Nucleus accumbens (tissue), 56 donors: ENCODE measurements around the gene E2F7.
"Not testable (repeated sequence)": the region's sequence is repeated elsewhere in the genome, so short reads cannot be mapped to it uniquely, and the experiment has no call there.

Source experiments
- DNase-seq, 56 donors: peaks; one replicate each; lab custom pipeline; 2025; lab: John Stamatoyannopoulos, UW

The E2F7 gene

DNA sequence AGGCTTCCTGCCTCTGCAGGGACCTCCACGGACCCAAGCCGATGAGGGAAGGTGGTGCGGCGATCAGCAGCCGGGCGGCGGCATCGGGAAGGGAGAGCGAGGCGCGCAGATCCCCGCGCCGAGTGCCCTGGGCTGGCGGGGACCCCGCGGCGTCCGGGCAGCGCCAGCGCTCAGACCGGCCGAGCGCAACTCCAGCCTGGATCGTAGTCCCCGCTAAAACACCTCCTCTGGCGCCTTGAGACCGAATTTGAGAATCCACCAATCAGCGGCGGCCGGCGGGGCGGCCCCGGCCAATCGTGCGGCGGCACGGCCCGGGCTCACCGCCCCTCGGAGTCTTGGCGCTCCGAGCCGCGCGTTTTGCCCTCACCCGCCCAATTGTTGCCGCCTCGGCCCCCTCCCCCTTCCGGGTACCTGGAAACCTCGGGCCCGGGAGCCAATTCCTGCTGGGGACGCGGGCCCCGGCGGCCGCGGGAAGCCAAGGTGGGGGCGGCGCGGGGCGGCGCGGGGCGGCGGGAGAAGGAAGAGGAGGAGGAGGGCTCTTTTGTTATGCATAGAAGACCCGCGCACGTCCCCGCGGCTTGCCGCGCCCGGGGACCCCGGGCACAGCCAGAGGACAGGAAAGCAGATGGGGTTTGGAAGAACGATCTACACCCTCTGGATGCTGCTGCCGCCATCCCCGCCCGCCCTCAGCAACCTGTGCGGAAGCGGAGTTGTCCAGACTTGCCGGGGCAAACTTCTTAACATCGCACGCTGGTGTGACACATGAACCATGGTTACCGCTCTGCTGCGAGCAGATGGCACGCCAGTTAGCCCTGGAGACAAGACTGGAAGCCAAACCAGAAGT lies at the start of gene E2F7:
Gene E2F7, minus strand, starts transcription at position 209 of the 844 bp plus-strand sequence. CDS start 934 bp downstream, outside the sequence.
- DNase-seq: peak in 54 of 56 donors; percentile 16 to 88 (median 64)

DNA sequence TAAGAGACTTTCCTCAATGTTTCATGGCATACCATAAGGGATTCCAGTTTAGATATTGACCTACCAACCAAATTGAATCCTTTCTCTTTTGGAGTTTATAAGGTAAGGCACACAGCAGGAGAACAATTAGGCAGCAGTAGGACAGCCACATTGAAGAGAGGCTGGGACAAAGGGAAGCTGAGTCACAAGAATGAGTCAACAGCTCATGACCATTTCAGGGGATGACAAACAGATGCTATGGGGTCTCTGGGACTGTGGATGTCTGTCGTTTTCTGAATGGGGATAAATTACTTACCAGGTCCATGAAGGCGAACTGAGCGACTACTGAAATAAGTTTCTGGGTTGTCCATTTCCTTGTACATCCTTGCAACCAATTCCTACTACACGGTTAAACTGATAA lies 48.6 kb upstream of the E2F7 start:
- DNase-seq: no peak

DNA sequence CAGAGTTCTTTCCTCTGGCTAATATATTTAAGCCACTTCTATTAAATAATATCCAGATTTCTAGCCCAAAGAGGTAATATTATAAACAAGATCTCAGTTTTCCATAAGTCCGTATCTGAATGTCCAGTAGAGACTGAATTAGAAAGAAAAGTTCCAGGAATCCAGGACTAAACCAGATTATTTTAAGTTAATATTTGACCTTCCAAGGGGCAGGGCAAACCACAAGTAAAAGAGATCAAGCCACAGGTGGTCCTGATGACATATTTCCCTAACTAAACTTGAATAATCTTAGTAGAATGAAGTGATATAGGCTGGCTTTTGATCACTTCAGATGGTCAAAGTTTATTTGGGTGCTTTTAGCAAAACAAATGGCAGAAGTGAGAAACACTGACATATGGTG lies 43.3 kb upstream of the E2F7 start:
- no peak for DNase-seq

GRCh38 chr12:77107121-77107520 lies 41.8 kb upstream of the E2F7 start:
- no peak for DNase-seq

DNA sequence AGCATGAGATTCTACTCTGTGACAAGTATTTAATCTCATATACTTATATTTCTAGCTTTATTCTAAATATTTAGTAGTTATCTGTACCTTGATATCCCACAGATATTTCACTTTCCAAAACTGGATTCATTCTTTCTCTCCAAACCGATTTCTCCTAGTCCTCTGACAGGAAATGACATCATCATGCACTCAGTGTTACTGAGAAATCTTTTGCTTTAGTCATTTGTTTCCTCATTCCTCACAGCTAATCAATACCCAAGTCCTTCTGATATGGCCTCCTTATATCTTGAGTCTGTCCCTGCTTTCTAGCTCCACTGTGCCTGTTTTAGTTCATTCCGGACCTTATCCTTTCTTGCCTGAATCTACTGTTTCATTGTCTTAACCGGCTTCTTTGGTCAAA lies 39.4 kb upstream of the E2F7 start:
- DNase-seq: no peak

- no peak for DNase-seq
Measured at GRCh38 chr12:77104286-77104685, 38.9 kb upstream of the E2F7 start.

- DNase-seq: no peak
Measured at GRCh38 chr12:77102691-77103090, 37.3 kb upstream of the E2F7 start.

DNA sequence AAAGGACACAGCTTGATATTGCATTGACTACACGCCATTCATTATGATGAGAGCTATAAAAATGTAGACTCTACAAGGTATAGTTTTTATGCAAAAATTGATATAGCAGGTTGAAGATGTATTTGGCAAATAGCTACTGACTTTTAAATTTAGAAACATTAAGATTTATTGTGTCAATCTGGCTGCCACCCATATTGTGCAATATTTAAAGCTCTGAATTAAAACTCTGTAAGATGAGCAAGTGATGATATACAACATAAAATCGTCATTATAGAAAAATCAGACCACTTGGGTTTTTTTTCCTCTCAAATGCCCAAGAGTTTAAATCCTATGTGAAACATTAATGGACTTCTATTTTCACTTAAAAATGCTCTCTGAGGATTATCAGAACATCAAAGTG lies 36.8 kb upstream of the E2F7 start:
- DNase-seq: no peak

GRCh38 chr12:77099799-77100198 lies 34.4 kb upstream of the E2F7 start:
- no peak for DNase-seq

- DNase-seq: no peak
Measured at GRCh38 chr12:77097846-77098245, 32.5 kb upstream of the E2F7 start.

- not testable (repeated sequence) for DNase-seq
Measured at GRCh38 chr12:77092227-77092626, 26.9 kb upstream of the E2F7 start.

GRCh38 chr12:77089686-77090220 lies 24.4 kb upstream of the E2F7 start:
- no peak for DNase-seq

GRCh38 chr12:77087427-77087826 lies 22.1 kb upstream of the E2F7 start:
- DNase-seq: peak in 4 of 56 donors; percentile 0 to 14 (median 4)

DNA sequence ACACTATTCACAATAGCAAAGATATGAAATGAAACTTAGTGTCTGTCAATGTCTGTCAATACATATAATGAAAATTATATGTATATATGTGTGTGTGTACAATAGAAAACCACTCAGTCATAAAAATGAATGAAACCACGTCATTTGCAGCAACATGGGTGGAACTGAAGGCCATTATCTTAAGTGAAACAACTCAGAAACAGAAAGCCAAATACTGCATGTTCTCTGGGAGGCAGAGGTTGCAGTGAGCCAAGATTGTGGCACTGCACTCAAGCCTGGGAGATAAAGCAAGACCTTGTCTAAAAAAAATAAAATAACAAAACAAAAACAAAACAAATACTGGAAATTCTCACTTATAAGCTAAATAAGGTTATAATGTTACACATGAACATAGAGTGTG lies 16.7 kb upstream of the E2F7 start:
- DNase-seq: no peak

DNA sequence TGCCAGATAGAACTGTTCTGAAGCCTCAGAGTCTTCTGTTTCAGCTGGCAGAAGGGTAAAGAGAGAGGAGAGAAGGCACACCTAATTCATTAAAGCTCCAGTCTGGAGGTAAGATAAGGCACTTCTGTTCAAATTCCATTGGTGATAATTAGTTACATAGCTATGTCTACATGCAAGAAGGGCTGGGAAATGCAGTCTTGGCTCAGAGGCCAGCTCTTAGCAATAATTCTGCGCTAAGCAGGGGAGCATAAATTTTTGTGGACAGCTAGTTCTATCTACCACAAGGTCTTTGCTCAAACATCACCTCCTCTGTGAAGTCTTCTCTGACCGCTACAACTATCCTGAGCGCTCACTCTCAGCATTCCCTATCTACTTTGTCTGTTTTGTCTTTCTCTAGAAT lies 14.3 kb upstream of the E2F7 start:
- no peak for DNase-seq

DNA sequence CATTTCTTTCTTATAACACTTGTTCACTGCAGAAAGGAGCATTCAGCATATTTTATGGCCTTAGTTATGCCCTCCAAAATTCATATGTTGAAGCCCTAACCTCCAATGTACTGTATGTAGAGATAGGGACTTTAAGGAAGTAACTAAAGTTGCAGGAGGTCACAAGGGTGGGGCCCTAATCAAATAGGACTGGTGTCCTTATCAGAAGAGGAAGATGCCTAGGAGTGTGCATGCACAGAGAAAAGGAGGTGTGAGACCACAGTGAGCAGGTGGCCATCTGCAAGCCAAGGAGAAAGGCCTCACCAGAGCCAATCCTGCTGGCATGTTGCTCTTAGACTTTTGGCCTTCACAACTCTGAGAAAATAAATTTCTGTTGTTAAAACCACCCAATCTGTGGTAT lies 12.9 kb upstream of the E2F7 start:
- DNase-seq: no peak

GRCh38 chr12:77076886-77077285 lies 11.5 kb upstream of the E2F7 start:
- no peak for DNase-seq

DNA sequence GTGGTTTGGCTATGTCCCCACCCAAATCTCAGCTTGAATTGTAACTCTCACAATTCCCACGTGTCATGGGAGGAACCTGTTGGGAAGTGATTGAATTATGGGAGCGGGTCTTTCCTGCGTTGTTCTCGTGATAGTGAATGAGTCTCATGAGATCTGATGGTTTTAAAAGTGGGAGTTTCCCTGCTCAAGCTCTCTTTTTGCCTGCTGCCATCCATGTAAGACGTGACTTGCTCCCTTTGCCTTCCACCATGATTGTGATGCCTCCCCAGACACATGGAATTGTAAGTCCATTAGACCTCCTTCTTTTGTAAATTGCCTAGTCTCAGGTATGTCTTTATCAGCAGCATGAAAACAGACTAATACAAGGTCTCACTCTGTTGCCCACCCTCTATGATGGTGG lies 8.5 kb upstream of the E2F7 start:
- not testable (repeated sequence) for DNase-seq

DNA sequence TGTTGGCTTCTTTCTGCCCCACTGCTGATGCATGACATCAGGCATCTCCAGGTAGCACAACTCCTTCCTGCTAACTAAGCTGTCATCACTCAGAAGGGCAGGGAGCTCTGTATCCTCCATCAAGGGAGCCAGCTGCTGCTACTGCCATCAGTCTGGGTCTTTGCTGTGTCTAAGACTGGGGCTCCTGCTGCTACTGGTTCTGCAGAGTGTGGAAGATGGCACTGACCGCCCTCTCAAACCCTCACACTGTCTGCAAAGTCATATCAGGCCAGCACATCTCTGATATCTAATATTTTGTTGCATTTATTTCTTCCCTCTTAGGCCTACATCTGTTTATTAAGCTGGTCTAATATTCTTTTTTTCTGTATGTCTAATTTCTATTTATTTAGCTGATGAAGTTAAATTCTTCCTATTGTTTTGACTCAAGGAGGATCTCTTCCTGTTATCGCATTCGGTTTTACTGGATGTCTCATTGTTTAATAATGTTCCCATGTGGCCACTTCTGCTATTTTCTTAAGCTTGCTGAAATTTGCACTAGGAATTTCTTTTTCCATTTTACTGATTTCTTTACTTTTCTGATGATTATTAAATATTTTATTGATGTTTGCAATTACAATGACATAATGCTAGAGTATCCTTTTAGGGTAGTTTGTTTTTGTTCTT lies 7.6 kb upstream of the E2F7 start:
- DNase-seq: no peak

DNA sequence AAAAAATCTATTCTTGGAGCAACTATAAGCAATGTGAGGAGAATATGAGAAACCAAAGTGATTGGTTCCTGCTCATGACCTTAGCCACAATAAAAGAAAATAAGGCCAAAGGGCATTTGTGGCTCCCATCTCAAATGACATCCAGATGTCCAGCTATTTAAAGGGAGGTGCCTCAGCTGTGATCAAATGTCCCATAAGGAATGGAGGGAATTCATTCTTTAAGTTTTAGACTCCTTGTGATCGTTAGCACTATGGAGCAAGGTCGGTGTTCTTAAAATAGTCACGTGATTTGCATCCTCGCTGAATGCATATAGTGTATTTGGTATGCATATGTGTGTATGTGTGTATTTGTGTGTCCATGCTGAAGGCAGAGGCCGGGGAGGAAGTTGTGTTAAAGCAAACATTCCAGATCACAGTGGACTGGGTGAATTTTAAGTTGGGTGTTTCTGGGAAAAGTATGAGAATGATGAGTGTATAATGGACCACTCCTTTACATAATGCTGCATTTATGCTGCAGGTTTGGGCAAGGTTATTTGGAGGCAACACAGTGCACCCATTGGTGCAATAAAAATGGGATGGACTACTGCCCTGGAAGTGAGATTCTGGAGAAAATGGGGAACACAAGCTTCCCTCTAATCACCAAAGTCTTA lies 5.6 kb upstream of the E2F7 start:
- no peak for DNase-seq

GRCh38 chr12:77070382-77070781 lies 5.0 kb upstream of the E2F7 start:
- DNase-seq: no peak
